HUES64 (cell line): Measurements from ENCODE around the gene FAM50B.

ENCODE experiments used
- H3K27ac ChIP-seq: 2 replicates; pipeline ENCODE4 v1.7.0; 2013; ENCODE audit warnings: low read depth, low read length, inconsistent platforms
- H3K27me3 ChIP-seq: 2 replicates; pipeline ENCODE4 v1.6.1; 2013; ENCODE audit warnings: mild to moderate bottlenecking, low read length; ENCODE audit not compliant: insufficient read depth
- H3K36me3 ChIP-seq: 2 replicates; pipeline ENCODE4 v1.6.1; 2013; ENCODE audit warnings: mild to moderate bottlenecking, low read length; ENCODE audit not compliant: insufficient read depth
- H3K4me1 ChIP-seq: 2 replicates; pipeline ENCODE4 v1.6.1; 2013; ENCODE audit warnings: mild to moderate bottlenecking, low read length, moderate library complexity; ENCODE audit not compliant: insufficient read depth
- H3K4me3 ChIP-seq: 2 replicates; pipeline ENCODE4 v1.5.1; 2013; ENCODE audit warnings: mild to moderate bottlenecking, low read length, moderate library complexity
- H3K9ac ChIP-seq: 2 replicates; pipeline ENCODE4 v1.6.1; 2013; ENCODE audit warnings: mild to moderate bottlenecking, low read depth, low read length
- H3K9me3 ChIP-seq: 2 replicates; pipeline ENCODE4 v1.6.1; 2013; ENCODE audit warnings: low read depth, low read length; ENCODE audit not compliant: insufficient read depth
- WGBS: fragments of 150-250, 120-280 bp; methylation state at CpG from one replicate; pipeline ENCODE4 v1.1.7; 2013; ENCODE audit warnings: missing lambda C conversion rate; 5-methylcytosine and 5-hydroxymethylcytosine counted together

Gene FAM50B

DNA sequence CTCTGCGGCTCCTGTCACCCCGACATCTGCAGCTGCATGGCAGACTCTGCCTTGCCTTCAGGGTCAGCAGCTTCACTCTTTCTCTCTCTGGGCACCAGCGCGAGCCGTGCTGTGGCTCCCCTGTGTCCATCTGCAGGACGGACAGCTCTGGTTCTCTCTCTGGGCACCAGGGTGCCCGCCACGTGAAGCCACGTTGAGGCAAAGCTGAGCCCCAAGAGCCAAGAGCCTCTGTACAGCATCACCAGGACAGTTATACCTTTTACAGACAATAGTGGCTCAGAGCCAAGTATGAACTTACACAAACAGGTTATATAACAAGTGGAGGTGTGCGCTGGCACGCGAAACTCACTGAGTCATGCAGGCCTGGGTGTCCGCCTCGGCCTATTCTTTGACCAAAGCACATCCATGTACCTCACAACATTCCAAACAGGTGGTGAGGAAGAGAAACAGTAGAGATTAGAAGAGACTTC lies 50.8 kb downstream of the FAM50B start:
- Histone ChIP-seq H3K27ac (no peak overlapping the region), H3K4me1 (peaks cover 22% of the 10 kb centered on the region), H3K27me3 (no peaks in the 10 kb centered on the region), H3K36me3 (no peaks in the 10 kb centered on the region), H3K9me3 (no peaks in the 10 kb centered on the region), H3K9ac (no peak overlapping the region), H3K4me3 (no peak overlapping the region)
- WGBS, result 95% methylated on average over 12 of the region's 14 CpGs
